GM19455 (cell line): ENCODE data around the gene MTX1.
A peak's percentile ranks its signal among the peaks of the same experiment; 100 is the strongest.

ENCODE experiments used
- ATAC-seq: cut with Tn5 transposase; IDR thresholded peaks from one replicate; pipeline ENCODE4 v1.9.1; 2021; ENCODE audit not compliant: unreplicated experiment

Gene MTX1

DNA sequence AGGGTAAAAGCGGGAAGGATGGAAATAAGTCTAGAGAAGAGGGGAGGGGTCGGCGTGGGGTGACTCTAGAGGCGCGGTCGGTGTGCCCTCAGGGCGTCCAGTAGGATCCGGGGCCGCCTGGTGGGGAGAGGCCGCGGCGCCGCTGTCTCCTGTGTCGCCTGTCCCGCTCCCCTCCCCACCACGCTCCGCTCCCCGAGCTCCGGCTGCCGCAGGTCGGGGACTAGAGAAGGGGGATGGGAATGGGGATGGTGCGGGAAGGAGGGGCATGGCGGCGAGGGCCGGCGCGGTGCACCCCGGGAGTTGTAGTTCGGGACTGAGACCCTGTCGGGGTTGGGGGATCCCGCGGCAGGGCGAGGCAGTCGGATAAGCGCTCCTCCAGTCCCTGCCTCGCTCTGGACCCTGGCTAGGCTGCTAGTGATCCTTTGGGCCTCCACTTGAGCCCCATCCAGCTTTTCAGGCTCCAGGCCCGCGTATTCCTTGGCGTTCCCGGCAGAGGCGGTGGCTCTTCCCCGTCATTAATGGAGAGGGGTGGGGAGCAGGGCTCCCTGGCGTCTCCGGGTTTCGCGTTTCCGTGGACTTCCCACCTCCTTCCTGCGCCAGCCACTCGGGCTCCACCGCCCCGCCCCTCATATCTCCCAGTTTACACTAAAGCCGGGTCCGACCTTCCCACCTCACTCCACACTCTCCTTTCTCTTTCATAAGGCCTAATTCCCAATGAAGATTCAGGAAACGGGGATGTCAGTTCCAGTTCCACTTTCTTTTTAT is 46.9 kb downstream of the MTX1 start, which contains the start of gene ENTREP3:
ENTREP3 (minus strand) TSS at position 241 of the 765 bp plus-strand sequence. CDS start 606 bp downstream, outside the sequence.
- peak; percentile 64 for ATAC-seq

DNA sequence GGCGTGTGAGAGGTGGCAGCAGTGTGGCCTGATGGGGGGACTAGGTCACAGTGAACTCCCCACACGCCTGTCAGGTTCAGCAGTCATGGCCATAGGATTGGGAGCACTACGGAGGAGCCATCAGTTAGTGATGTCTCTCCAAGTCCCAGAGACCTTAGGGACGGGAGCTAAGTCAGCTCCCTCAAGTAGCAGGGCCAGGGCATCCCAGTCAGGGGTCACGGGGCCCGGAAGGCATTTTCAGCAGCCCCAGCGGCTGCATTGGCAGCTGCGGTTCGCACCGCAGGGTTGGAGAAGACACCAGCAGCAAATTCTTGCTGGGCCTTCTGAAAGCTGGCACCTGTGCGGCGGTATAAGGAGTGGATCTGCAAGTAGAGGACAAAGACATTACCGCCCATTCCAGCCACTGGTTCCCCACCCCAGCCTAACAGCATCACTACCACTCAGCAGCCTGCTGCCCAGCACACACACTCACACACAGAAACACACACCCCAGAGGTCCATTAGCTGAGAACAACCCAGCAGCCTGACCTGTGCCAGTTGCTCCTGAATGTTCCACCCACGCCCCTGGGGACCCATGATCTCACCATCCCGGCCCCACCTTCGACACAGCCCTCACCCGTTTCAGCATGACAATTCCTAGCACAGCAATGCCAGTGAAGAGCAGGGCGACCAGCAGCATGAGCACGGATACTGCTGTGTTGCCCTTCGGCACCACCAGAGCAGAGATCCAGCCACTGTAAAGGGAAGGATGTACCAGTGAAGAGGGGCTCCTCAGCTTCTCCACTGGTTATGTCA is 47.8 kb downstream of the MTX1 start:
- ATAC-seq, result no peak

DNA sequence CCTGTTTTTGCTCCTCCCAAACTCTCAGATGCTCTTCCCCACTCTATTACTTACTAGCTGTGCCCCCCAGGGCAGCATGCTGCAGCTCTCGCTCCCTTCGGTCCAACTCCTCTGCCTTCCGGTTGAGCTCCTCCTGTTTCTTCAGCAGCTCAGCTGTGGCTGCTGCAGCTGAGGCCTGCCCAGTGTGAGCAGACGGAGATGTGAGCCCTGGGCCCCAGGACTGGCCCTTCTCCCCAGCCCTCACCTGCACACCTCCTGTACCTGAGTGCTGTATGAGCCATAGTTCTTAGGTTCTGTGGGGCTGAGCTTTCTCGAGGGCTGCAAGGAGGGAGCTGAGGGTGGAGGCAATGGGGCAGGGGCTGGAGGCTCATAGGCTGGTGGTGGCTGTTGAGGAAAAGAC is 51.8 kb downstream of the MTX1 start:
- no peak for ATAC-seq

DNA sequence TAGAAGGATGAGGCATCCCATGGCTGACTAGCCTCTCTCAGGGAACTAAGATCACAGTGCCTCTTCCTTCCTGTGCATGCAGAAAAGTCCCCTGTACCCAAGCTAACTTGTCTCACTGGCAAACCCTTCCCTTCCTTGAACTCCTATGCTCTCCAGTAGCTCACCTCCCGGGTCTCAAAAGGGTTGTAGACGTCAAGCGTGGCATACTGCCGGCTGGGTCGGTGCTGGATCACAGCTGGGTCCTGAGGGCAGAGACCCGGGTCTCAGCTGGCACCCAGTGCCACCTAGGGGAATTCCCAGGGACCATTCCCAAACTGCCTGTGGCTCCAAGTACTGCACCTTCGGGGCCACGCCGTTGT is 53.0 kb downstream of the MTX1 start:
- no peak for ATAC-seq

DNA sequence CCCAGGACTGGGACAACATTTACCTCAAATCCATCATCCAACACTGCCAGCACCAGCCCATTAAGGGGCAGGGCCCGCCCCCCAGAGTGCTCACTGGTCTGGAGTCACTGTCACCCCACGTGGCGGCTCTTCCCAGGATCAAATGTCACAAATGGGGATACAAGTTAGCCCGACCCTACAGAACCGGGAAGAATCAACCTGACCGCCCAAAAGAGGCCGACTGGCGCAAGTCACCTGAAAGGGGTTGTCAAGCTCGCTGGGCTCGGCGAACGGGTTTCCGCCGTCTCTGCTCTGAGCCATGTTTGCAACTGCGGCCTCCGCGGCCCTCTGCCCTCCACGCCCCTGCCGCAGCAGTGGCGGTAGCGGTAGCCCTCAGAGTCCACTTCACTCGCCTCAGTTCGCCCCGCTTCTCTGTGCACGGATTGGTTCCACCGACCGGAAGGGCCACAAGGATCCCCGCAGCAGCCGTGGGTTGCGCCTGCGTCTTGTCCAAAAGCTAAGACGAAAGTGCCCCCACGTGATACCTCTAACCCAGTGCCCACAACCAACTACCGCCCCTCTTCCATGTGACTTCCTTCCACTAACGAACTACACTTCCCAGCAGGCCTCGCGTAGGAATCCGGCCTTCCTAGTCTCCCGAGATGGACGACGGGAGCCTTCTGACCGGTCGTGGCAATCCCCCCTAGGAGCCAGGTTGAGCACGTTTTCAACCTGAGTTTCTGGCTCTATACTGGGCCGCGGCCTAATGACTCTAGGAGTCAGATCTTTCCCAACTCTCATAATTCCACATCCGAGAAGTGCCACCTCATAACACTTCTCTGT is 53.6 kb downstream of the MTX1 start, which contains the start of gene SCAMP3:
SCAMP3 (minus strand) TSS at position 509 of the 822 bp plus-strand sequence; CDS start at position 300, 209 bp downstream.
- peak; percentile 82 for ATAC-seq

DNA sequence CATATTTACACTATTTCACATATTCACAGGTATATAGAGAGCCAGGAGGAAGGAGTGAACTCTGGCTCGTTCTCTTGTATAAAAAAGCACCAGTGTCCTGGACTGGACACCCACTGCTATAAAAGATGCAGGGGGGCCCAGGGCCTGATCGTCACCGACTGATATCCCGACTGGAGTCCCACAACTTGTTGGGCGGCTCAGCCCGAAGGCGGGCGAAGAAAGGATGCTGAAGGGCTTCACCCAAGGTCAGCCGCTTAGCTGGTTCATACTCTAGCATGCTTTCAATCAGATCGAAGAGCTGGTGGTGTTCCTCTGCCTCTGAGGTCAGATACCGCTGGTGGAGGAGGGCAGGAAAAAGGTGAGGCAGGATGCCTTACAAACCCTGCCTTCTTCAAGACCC is 54.6 kb downstream of the MTX1 start:
- ATAC-seq, result no peak
